IPS-NIHi7 (cell line): ENCODE results near the gene CNTNAP2.

Experiments
- DNase-seq: peaks from one replicate; pipeline ENCODE4 v3.0.0; 2012; ENCODE audit warnings: mixed read lengths; ENCODE audit errors: extremely low spot score

The CNTNAP2 gene

DNA sequence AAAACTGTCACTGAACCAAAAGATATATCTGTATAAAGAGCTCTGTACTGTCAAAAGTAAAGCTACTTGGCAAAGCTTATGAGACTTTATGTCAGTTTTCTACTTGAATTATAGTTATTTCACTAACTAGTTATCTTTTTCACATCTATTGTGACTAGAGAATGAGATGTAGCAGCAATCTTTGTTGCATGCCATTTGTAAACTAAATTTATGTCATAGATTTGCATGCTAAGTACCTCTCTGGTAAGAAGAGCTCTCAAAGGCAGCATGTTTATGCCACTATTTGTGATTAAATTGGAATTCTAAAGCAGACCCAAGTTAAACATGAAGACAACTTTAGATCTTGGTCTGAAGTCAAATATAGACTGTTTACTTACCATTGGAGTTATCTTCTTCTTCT lies 300.6 kb downstream of the CNTNAP2 start:
- DNase-seq: no peak

GRCh38 chr7:146423446-146423845 lies 306.8 kb downstream of the CNTNAP2 start:
- no peak for DNase-seq

- DNase-seq: no peak
Observed at GRCh38 chr7:146424084-146424483, 307.5 kb downstream of the CNTNAP2 start.

DNA sequence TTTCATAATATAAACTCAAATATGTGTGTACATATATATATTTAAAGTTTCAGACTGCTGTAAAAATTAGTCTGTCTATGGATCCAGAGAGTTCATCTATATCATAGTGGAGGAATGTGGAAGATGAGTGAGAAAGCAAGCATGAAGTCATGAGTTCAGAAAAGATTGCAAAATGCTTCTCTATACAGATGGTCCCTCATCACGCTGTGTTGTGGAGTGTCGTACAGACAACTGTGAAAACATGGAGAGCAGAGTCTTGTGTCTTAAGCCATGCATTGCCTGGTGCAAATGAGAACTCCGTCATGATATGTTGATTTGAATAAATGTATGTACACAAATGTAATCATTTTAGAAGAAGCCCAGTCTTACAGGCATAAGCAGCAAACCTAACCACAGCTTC lies 316.9 kb downstream of the CNTNAP2 start:
- DNase-seq: no peak

GRCh38 chr7:146443102-146443501 lies 326.5 kb downstream of the CNTNAP2 start:
- no peak for DNase-seq

DNA sequence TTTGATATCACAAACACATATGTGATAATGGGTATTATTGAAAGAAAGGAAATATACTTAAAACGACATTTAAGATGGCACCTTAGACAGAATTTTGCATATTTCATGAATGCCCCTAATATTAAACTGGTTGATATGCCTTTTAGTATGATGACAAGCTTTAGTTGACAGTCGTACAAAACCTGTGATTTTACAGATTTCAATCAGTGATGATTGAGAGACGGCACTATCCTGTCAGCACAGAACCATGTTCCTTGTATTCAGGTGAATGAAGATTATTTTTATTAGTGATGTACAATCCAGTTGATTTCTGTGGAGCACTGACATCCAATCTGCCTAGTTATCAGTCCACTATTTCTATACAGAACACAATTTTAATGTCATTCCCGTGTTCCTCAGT lies 333.0 kb downstream of the CNTNAP2 start:
- no peak for DNase-seq

DNA sequence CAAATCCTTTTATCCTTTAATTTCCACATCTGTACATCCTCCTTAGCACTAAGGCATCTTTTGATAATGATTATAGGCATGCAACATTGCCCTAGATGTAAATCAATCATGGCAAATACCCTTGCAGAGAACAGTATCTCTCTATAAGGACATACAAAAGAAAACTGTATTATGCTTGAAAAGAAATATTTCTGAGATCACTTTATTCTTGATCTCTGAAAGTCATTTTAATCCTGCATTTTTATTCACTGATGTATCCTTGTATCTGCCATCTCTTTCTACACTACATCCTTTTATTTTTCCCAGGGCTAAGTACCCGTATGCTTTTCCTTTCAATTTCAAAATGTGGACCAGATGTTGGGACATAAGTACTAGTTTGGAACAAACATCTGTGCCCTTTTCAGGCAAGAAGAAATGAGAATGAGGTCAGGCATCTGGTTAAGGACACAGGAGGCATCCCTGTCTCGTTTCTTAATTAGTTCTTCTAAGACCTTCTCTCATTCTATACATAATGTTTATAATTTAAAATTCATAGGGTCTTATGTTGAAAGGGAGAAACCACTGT lies 338.6 kb downstream of the CNTNAP2 start:
- DNase-seq: no peak

DNA sequence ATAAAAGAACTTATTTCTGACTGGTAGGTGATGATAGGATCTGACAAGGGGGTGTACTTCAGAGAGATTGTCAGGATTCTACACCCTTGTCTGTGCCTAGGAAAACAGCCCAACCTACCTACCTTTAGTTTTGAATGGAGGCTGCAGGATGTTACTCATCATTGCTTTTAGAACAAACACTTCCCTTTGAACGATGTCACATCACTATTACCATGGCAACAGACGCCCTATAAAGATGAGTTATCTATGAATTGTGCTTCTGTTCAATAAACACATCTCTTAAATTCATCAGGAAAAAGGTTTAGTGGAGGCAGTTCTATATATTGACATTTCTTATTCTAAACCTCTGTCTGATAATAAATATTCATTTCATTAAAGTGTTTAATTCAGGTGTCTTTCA lies 362.4 kb downstream of the CNTNAP2 start:
- DNase-seq: no peak

DNA sequence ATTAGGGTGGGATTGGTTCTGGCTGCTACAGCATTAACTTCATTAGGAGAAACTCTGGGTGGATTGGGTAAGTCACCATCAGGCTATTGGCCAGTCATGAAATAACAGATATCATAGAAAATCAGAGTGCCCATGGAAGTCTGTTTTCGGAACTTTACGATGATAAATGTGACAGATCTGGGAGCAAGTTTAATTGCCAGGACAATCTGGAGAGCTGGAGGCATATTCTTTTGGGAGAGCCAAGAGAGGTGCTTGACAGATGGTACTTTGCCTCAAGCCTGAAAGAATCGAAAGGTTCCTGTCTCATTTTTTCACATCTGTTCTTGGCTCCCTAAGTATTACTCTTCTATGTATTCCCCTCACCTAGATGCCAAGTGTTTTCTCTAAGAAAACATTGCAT lies 369.9 kb downstream of the CNTNAP2 start:
- no peak for DNase-seq

DNA sequence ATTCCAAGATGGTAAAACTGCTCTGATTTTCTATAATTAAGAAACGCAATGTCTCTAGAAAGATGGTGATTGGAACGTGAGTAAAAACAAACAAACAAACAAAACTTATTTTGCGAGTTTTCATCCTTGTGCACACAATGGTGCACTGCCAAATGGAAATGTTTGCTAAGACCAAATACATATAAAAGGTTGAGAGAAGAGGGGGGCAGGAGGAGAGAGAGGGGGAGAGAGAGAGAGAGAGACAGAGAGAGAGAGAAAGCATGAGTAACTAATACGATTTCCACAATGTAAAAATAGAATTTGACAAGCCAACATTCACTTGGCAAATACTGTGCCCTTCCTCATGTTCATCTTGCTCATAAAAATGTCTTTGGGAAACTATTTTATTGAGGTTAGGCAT lies 375.4 kb downstream of the CNTNAP2 start:
- DNase-seq: no peak

DNA sequence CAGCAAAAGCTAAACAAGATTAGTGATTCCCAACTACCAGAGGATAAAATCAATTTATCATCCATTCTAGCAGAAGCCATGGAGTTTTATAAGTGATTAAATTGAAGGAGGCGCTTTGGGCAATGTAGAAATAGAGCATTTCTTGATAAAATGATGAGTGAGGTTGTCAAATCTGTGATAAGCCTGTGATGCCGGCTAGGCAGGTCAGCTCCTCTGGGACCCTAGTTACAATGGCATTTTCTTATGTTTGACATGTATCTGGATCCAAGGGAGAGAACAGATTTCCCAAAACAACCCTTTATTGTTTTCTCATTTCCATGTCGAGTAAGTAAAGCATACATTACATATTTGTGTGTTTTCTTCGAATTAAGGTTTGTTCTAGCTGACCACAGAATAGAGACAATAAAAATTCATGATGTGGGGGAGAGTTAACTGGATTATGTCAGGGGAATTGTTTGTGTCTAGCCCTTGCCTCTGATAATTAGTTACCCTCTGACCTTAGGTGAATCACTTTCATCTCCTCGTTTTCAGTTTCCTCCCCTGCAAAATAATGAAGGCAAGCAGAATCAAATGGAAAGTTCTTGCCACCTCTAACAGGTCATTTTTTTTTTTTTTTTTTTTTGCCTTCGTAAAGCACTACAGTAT lies 378.5 kb downstream of the CNTNAP2 start:
- no peak for DNase-seq

DNA sequence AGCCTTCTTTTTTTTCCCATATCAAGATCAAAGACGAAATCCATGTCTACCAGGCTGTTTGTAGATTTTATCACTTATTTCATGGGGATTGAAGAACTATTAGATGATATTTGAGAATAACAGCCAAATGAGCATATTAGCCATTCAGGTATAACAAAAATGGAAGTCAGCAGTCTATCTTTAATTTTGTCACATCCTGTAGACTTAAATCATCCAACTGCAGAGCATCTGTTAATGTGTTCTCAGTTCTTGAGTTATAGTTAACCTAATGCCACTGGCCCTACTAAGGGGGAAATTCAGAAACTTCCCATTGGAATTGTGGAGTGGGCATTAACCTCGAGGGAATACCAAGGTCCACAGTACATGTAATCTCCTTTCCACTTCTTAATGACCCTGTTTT lies 380.1 kb downstream of the CNTNAP2 start:
- DNase-seq: no peak

GRCh38 chr7:146499970-146500369 lies 383.4 kb downstream of the CNTNAP2 start:
- DNase-seq: no peak

GRCh38 chr7:146503844-146504243 lies 387.2 kb downstream of the CNTNAP2 start:
- DNase-seq: no peak

- no peak for DNase-seq
Observed at GRCh38 chr7:146510088-146510680, 393.6 kb downstream of the CNTNAP2 start.

- DNase-seq: no peak
Observed at GRCh38 chr7:146514304-146514703, 397.7 kb downstream of the CNTNAP2 start.

DNA sequence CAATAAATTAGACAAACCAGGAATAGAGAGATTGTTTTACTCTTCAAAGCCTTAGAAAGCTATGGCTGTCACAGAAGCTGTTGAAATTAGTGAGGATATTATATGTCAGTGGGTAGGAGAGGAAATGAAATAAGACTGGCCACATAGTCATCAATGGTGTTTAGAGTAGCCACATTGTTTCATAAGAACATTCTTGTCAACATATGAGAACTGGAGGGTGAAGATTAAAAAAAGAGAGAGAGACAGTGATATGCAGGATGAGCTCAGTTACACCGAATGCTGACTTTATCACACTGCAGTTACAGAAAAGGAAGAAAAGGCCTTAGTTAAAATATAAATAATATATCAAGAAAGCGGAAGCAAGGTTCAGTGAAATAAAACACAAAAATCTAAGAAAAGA lies 412.0 kb downstream of the CNTNAP2 start:
- DNase-seq: no peak

GRCh38 chr7:146539836-146540235 lies 423.2 kb downstream of the CNTNAP2 start:
- no peak for DNase-seq

DNA sequence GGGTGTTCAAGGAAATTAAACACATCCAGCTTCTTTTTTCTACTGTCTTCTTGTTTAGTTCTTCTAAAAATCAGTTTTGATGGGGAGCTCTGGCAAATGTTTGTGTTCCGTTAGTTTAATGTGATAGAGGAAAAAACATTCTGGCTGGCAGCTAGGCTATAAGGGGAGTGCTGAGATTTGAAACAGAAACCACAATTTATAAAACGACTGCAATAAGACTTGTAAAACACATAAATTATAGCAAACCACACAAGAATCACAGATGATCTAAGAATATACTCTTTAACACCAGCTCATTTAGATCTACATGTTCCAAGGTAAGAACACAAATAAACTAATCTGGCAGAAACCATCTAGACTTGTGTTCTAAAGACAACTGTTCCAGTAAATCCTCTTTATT lies 425.5 kb downstream of the CNTNAP2 start:
- DNase-seq: no peak

DNA sequence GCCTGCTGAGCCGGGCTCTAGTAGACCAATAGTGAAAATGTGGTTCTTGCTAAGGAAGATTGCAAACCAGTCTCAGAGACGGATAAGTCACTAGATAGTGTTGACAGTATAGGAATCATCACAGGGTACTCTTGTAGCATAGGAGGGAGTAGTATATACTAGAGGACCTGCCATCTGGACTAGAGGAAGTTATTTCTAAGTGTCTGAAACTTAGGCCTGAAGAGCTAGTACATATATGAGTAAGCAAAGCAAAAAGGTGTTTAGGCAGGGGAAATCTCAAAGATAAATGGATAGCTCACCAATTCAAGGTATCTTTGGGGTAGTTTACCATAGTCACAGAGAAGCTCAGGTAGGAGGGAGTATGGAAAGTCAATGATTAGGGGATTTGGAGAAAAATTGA lies 428.1 kb downstream of the CNTNAP2 start:
- no peak for DNase-seq

DNA sequence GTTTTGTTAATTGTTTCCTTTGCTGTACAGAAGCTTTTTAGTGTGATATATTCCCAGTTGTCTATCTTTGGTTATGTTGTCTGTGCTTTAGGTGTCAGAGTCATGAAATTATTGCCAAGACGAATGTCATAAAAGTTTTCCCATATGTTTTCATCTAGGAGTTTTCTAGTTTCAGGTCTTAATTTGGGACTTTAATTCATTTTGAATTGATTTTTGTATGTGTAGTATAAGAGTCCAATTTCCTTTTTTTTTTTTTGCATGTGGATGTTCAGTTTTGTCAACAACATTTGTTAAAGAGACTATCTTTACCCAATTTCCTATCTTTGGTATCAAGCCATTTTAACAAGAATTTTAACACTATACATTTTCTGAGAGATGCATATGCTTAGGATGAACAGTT lies 432.2 kb downstream of the CNTNAP2 start:
- no peak for DNase-seq

GRCh38 chr7:146554556-146554955 lies 438.0 kb downstream of the CNTNAP2 start:
- no peak for DNase-seq

DNA sequence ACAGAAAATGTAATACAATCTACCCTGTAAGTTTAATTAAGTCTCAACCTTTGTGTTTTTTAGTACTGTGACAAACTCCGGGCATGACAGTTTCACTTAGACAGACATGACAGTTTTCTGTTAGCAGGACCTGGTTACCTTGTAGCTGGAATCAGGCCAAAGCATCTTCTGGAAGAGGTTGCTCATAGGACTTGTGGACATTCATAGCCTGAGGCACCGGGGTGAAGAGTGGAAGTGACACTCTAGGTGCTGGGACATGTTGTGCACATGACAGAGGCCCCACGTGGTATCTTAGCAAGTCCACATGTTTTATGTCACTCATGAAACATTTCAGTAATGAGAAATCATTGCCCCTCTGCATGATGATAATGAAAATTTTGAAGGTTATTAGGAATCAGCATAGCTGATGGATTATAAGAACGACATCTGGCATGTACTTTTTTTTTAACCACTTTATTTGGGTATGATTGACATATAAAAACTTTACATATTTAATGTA lies 441.4 kb downstream of the CNTNAP2 start:
- no peak for DNase-seq
